HEK293 (cell line): ENCODE measurements around the gene OAF.

Experiments used
- CTCF ChIA-PET: fragments of 350-600 bp; formaldehyde crosslinking; extraction: SDS; loops from one replicate; lab custom pipeline; 2021; ENCODE audit warnings: antibody characterized with exemption; lab: Yijun Ruan, JAX
- POLR2A ChIA-PET: fragments of 300-600 bp; formaldehyde crosslinking; extraction: SDS; loops from one replicate; lab custom pipeline; 2020; ENCODE audit warnings: antibody characterized with exemption, inconsistent platforms; lab: Yijun Ruan, JAX
- H3K27ac ChIP-seq: fragments of 200-500 bp; sonication (Bioruptor generic); 2 replicates; pipeline ENCODE4 v1.5.1; 2014; ENCODE audit warnings: low read depth, low read length, control low read depth, inconsistent platforms; ENCODE audit errors: extremely low read depth
- H3K36me3 ChIP-seq, 2 experiments: fragments of 200-500 bp in 1 of 2; sonication (Bioruptor generic) in 1 of 2; 1 replicate in 1 of 2; 2 replicates in 1 of 2; pipeline ENCODE4 v1.5.1; 2014 to 2017; ENCODE audit warnings: inconsistent platforms in 2 of 2, low read length in 2 of 2; ENCODE audit not compliant: control insufficient read depth in 2 of 2, insufficient read depth in 1 of 2
- H3K4me1 ChIP-seq: fragments of 200-500 bp; sonication (Bioruptor generic); 2 replicates; pipeline ENCODE4 v1.5.1; 2014; ENCODE audit warnings: mild to moderate bottlenecking, low read length, inconsistent platforms; ENCODE audit not compliant: control insufficient read depth, insufficient read depth
- H3K4me3 ChIP-seq: 2 replicates; pipeline ENCODE4 v1.5.1; 2011; ENCODE audit warnings: low read depth, mild to moderate bottlenecking, control low read depth, low read length, moderate library complexity
- H3K9me3 ChIP-seq: fragments of 200-500 bp; sonication (Bioruptor generic); 2 replicates; pipeline ENCODE4 v1.5.1; 2014; ENCODE audit warnings: low read depth, low read length, inconsistent platforms; ENCODE audit not compliant: control insufficient read depth, insufficient read depth
- MYNN ChIP-seq: fragments of 450-650 bp; formaldehyde crosslinking; IDR thresholded peaks from 2 replicates; pipeline ENCODE4 v1.5.1; 2016; ENCODE audit warnings: missing biosample characterization, missing genetic modification characterization, borderline replicate concordance
- PBX3 ChIP-seq: sonication (generic); formaldehyde crosslinking; IDR thresholded peaks from 2 replicates; pipeline ENCODE4 v1.8.1; 2022; ENCODE audit warnings: mild to moderate bottlenecking, moderate library complexity, missing genetic modification reagents
- REST ChIP-seq: fragments of 450-650 bp; formaldehyde crosslinking; IDR thresholded peaks from 2 replicates; pipeline ENCODE4 v1.5.1; 2016; ENCODE audit warnings: missing biosample characterization, missing genetic modification characterization
- SP3 ChIP-seq: fragments of 450-650 bp; formaldehyde crosslinking; IDR thresholded peaks from 2 replicates; pipeline ENCODE4 v1.5.1; 2016; ENCODE audit warnings: missing biosample characterization, missing genetic modification characterization
- ZBTB1 ChIP-seq: fragments of 450-650 bp; formaldehyde crosslinking; IDR thresholded peaks from 2 replicates; pipeline ENCODE4 v1.5.1; 2016; ENCODE audit warnings: missing biosample characterization, missing genetic modification characterization
- ZBTB44 ChIP-seq: fragments of 450-650 bp; IDR thresholded peaks from 2 replicates; pipeline ENCODE4 v1.5.1; 2018; ENCODE audit warnings: missing biosample characterization, mild to moderate bottlenecking, missing genetic modification characterization
- ZFHX2 ChIP-seq: fragments of 450-650 bp; formaldehyde crosslinking; conservative IDR thresholded peaks from 2 replicates; pipeline ENCODE4 v1.5.1; 2016; ENCODE audit warnings: missing biosample characterization, missing genetic modification characterization
- ZIC2 ChIP-seq: fragments of 450-650 bp; formaldehyde crosslinking; IDR thresholded peaks from 2 replicates; pipeline ENCODE4 v1.5.1; 2016; ENCODE audit warnings: missing biosample characterization, missing genetic modification characterization
- ZNF132 ChIP-seq: fragments of 450-650 bp; formaldehyde crosslinking; IDR thresholded peaks from 2 replicates; pipeline ENCODE4 v1.5.1; 2017; ENCODE audit warnings: missing biosample characterization, missing genetic modification characterization, borderline replicate concordance
- ZNF175 ChIP-seq: fragments of 450-650 bp; formaldehyde crosslinking; IDR thresholded peaks from 2 replicates; pipeline ENCODE4 v1.5.1; 2016; ENCODE audit warnings: missing biosample characterization, missing genetic modification characterization
- ZNF248 ChIP-seq: fragments of 450-650 bp; formaldehyde crosslinking; IDR thresholded peaks from 2 replicates; pipeline ENCODE4 v1.5.1; 2017; ENCODE audit warnings: missing biosample characterization, missing genetic modification characterization
- ZNF426 ChIP-seq: fragments of 450-650 bp; formaldehyde crosslinking; IDR thresholded peaks from 2 replicates; pipeline ENCODE4 v1.5.1; 2017; ENCODE audit warnings: missing biosample characterization, missing genetic modification characterization, mild to moderate bottlenecking, inconsistent platforms, moderate library complexity
- ZNF580 ChIP-seq: fragments of 450-650 bp; formaldehyde crosslinking; IDR thresholded peaks from 2 replicates; pipeline ENCODE4 v1.5.1; 2016; ENCODE audit warnings: missing biosample characterization, missing genetic modification characterization
- ZNF660 ChIP-seq: fragments of 450-650 bp; IDR thresholded peaks from 2 replicates; pipeline ENCODE4 v1.5.1; 2018; ENCODE audit warnings: missing biosample characterization, mild to moderate bottlenecking, missing genetic modification characterization
- ZNF701 ChIP-seq: fragments of 450-650 bp; formaldehyde crosslinking; IDR thresholded peaks from 2 replicates; pipeline ENCODE4 v1.5.1; 2016; ENCODE audit warnings: missing biosample characterization, missing genetic modification characterization
- ZNF830 ChIP-seq: fragments of 450-650 bp; IDR thresholded peaks from 2 replicates; pipeline ENCODE4 v1.5.0; 2018; ENCODE audit warnings: missing biosample characterization, missing genetic modification characterization, low read depth, mild to moderate bottlenecking, moderate library complexity
- ZSCAN18 ChIP-seq: fragments of 450-650 bp; formaldehyde crosslinking; IDR thresholded peaks from 2 replicates; pipeline ENCODE4 v1.5.1; 2016; ENCODE audit warnings: missing biosample characterization, missing genetic modification characterization

OAF gene

GRCh38 chr11:120183701-120184141, 27.1 kb upstream of the OAF start (continued):
- TF ChIP-seq PBX3, result no peak
- no peak for TF ChIP-seq ZBTB44
- no peak for TF ChIP-seq MYNN (tag by site-specific recombination)
- no peak for TF ChIP-seq SP3 (tag by site-specific recombination)
- no peak for TF ChIP-seq ZBTB1 (tag by site-specific recombination)
- TF ChIP-seq ZNF580 (tag by site-specific recombination), result no peak
- TF ChIP-seq ZFHX2 (tag by site-specific recombination), result no peak
- no peak for TF ChIP-seq ZIC2 (tag by site-specific recombination)

GRCh38 chr11:120184371-120184945, 26.4 kb upstream of the OAF start:
- Histone ChIP-seq H3K4me3 (no peak overlapping the region), H3K9me3 (no peaks in the 10 kb centered on the region), H3K27ac (no peak overlapping the region), H3K36me3 (no peaks in the 10 kb centered on the region), H3K4me1 (no peaks in the 10 kb centered on the region)
- ChIA-PET POLR2A (no interaction called here), CTCF (interaction anchor here (0.7 to 1.1 kb wide), 2 partner anchors 45 to 740 kb away, joined by 3 to 4 read pairs; no protein-coding TSS in a partner anchor)
- no peak for TF ChIP-seq ZSCAN18 (tag by site-specific recombination)
- no peak for TF ChIP-seq ZNF426 (tag by site-specific recombination)
- no peak for TF ChIP-seq ZNF660 (tag by site-specific recombination)
- no peak for TF ChIP-seq ZNF248 (tag by site-specific recombination)
- TF ChIP-seq ZNF132 (tag by site-specific recombination), result no peak
- TF ChIP-seq ZNF175 (tag by site-specific recombination), result no peak
- TF ChIP-seq REST (tag by site-specific recombination), result no peak
- no peak for TF ChIP-seq ZNF830 (tag by site-specific recombination)
- TF ChIP-seq ZNF701, result no peak
